Neural progenitor cell (in vitro differentiated cells): ENCODE results near the gene LPXN. TPM values are rescaled to one million over a fixed set of nuclear protein-coding genes. Genes with fewer than 3 reads are reported as not detected.
A peak's percentile ranks its signal among the peaks of the same experiment; 100 is the strongest.
"Not testable (repeated sequence)": the region's sequence is repeated elsewhere in the genome, so short reads cannot be mapped to it uniquely, and the experiment has no call there.

Source experiments
- DNase-seq: peaks from one replicate; pipeline ENCODE4 v3.0.0-alpha.2; 2016; ENCODE audit warnings: low spot score
- H2AFZ ChIP-seq: fragments of 200-600 bp; sonication (generic); replicated peaks from 2 replicates; pipeline ENCODE4 v1.6.1; 2016; ENCODE audit warnings: antibody characterized with exemption
- H3F3A ChIP-seq: fragments of 200-600 bp; sonication (generic); 2 replicates; pipeline ENCODE4 v1.6.1; 2016; ENCODE audit warnings: antibody characterized with exemption, low read depth
- H3K27ac ChIP-seq: fragments of 200-600 bp; sonication (generic); 2 replicates; pipeline ENCODE4 v1.5.1; 2016; ENCODE audit warnings: mild to moderate bottlenecking
- H3K27me3 ChIP-seq: fragments of 200-600 bp; sonication (generic); 2 replicates; pipeline ENCODE4 v1.6.1; 2016; ENCODE audit warnings: mild to moderate bottlenecking, moderate library complexity
- H3K36me3 ChIP-seq: fragments of 200-600 bp; sonication (generic); 2 replicates; pipeline ENCODE4 v1.5.1; 2016
- H3K4me1 ChIP-seq: fragments of 200-600 bp; sonication (generic); 2 replicates; pipeline ENCODE4 v1.6.1; 2016; ENCODE audit warnings: mixed run types
- H3K4me2 ChIP-seq: fragments of 200-600 bp; sonication (generic); 2 replicates; pipeline ENCODE4 v1.6.1; 2016
- H3K4me3 ChIP-seq: fragments of 200-600 bp; sonication (generic); 2 replicates; pipeline ENCODE4 v1.5.1; 2016
- H3K79me2 ChIP-seq: fragments of 200-600 bp; sonication (generic); 2 replicates; pipeline ENCODE4 v1.6.1; 2016; ENCODE audit warnings: low read depth
- H3K9ac ChIP-seq: fragments of 200-600 bp; sonication (generic); 2 replicates; pipeline ENCODE4 v1.6.1; 2016
- H3K9me3 ChIP-seq: fragments of 200-600 bp; sonication (generic); 2 replicates; pipeline ENCODE4 v1.5.1; 2016; ENCODE audit warnings: low read depth
- H4K20me1 ChIP-seq: fragments of 200-600 bp; sonication (generic); 2 replicates; pipeline ENCODE4 v1.6.1; 2016; ENCODE audit warnings: low read depth
- H3K27ac Mint-ChIP-seq: 3 replicates; pipeline ENCODE4 v1.8.0; 2021; ENCODE audit warnings: mixed read lengths
- H3K27me3 Mint-ChIP-seq: 2 replicates; pipeline ENCODE4 v1.8.0; 2022; ENCODE audit warnings: low read depth, mild to moderate bottlenecking, inconsistent platforms, moderate library complexity, mixed read lengths; ENCODE audit not compliant: insufficient read depth
- H3K36me3 Mint-ChIP-seq: 3 replicates; pipeline ENCODE4 v1.8.0; 2021; ENCODE audit warnings: mixed read lengths
- H3K4me1 Mint-ChIP-seq: 3 replicates; pipeline ENCODE4 v1.8.0; 2021; ENCODE audit warnings: mixed read lengths
- H3K4me3 Mint-ChIP-seq: 3 replicates; pipeline ENCODE4 v1.8.0; 2021; ENCODE audit warnings: mild to moderate bottlenecking, moderate library complexity, mixed read lengths
- H3K9me3 Mint-ChIP-seq: 3 replicates; pipeline ENCODE4 v1.8.0; 2020; ENCODE audit warnings: mixed read lengths
- EZH2 ChIP-seq: fragments of 200-600 bp; sonication (generic); IDR thresholded peaks from 2 replicates; pipeline ENCODE4 v1.6.1; 2017; ENCODE audit warnings: antibody characterized with exemption, mild to moderate bottlenecking, moderate library complexity
- EZH2phosphoT487 ChIP-seq: fragments of 200-600 bp; sonication (generic); IDR thresholded peaks from 2 replicates; pipeline ENCODE4 v1.6.1; 2017; ENCODE audit warnings: antibody characterized with exemption
- total RNA-seq: library from RNA; depleted of rRNA; stranded (reverse); fragments of >200 nt; gene quantifications from 2 replicates; pipeline ENCODE4 v1.2.3, GENCODE V29; 2015; ENCODE audit warnings: low replicate concordance
- TF ChIP-seq, protein P1 (sequence below): fragments of 200-600 bp; sonication (generic); IDR thresholded peaks from 2 replicates; pipeline ENCODE4 v1.5.1; 2017; ENCODE audit warnings: antibody characterized with exemption, mild to moderate bottlenecking

Gene LPXN
- total RNA-seq, 1 donor from 2014 or later, result 5.0 TPM

DNA sequence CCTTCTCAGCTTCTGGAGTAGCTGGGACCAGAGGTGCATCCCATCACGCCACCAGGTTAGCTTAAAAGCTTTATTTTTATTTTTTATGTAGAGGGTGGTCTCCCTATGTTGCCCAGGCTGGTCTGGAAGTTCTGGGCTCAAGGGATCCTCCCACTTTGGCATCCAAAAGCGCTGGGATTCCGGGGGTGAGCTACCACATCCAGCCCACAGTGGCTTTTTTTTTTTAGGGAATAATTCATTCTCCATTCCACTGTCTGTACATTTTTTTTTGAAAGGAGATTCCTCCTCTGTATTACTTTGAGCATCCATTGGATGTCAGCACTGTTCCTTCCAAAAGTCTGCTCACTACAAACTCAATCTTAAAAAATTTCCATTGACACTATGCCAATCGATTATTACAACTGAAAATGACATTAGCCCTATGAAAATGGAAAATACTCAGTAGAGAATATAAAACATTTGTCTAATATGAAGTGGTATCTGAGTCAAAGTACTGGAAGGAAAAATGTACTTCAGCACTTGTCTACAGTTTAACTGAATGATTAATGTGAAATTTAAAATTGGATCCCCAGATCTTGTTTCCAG lies 1.3 kb upstream of the LPXN start:
- Histone ChIP-seq H4K20me1 (peaks cover 24% of the 10 kb centered on the region), H2AFZ (no peak overlapping the region), H3F3A (peaks cover 24% of the 10 kb centered on the region), H3K4me1 (peaks cover 24% of the 10 kb centered on the region), H3K79me2 (peaks cover 45% of the 10 kb centered on the region), H3K9me3 (no peaks in the 10 kb centered on the region), H3K27ac (no peak overlapping the region), H3K4me3 (peak overlapping the region; percentile 98), H3K4me2 (peak overlapping the region; percentile 79), H3K9ac (peak overlapping the region; percentile 59), H3K27me3 (no peaks in the 10 kb centered on the region), H3K36me3 (no peaks in the 10 kb centered on the region)
- TF ChIP-seq EZH2, result no peak
- TF ChIP-seq, protein P1, sequence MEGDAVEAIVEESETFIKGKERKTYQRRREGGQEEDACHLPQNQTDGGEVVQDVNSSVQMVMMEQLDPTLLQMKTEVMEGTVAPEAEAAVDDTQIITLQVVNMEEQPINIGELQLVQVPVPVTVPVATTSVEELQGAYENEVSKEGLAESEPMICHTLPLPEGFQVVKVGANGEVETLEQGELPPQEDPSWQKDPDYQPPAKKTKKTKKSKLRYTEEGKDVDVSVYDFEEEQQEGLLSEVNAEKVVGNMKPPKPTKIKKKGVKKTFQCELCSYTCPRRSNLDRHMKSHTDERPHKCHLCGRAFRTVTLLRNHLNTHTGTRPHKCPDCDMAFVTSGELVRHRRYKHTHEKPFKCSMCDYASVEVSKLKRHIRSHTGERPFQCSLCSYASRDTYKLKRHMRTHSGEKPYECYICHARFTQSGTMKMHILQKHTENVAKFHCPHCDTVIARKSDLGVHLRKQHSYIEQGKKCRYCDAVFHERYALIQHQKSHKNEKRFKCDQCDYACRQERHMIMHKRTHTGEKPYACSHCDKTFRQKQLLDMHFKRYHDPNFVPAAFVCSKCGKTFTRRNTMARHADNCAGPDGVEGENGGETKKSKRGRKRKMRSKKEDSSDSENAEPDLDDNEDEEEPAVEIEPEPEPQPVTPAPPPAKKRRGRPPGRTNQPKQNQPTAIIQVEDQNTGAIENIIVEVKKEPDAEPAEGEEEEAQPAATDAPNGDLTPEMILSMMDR, result peak; percentile 37
- DNase-seq, result no peak
- Mint-ChIP-seq H3K27me3 (peaks cover 6% of the 10 kb centered on the region), H3K9me3 (no peaks in the 10 kb centered on the region), H3K4me3 (peak overlapping the region; percentile 93), H3K36me3 (peaks cover 3% of the 10 kb centered on the region), H3K27ac (no peak overlapping the region), H3K4me1 (peaks cover 22% of the 10 kb centered on the region)

DNA sequence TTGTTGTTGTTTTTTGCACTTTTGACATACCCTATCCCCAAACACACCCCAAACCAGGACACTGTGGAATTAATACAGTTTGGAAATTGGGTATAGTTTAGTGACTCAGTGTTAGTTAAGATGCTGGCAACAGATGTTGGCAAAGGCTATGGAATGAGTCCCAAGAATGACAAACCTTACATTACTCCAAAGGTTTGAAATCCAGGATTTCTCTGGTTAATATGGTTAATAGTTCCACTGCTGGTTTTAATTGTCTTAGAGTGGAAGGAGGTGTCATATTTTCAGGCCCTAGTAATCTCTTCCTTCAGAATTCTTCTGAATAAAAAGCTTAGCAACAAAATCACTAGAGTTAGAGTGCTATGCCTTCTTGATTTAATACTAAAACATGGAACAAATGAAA lies 775 bp downstream of the LPXN start:
- Histone ChIP-seq H3K9me3 (no peaks in the 10 kb centered on the region), H3K4me2 (no peak overlapping the region), H4K20me1 (peaks cover 3% of the 10 kb centered on the region), H3K27me3 (no peaks in the 10 kb centered on the region), H2AFZ (no peak overlapping the region), H3K4me3 (no peak overlapping the region), H3K79me2 (peaks cover 24% of the 10 kb centered on the region), H3K36me3 (no peaks in the 10 kb centered on the region), H3F3A (peaks cover 22% of the 10 kb centered on the region), H3K9ac (no peak overlapping the region), H3K27ac (no peak overlapping the region), H3K4me1 (peaks cover 8% of the 10 kb centered on the region)
- Mint-ChIP-seq H3K9me3 (no peaks in the 10 kb centered on the region), H3K36me3 (peaks cover 6% of the 10 kb centered on the region), H3K4me3 (no peak overlapping the region), H3K27me3 (peaks cover 6% of the 10 kb centered on the region), H3K4me1 (peaks cover 8% of the 10 kb centered on the region), H3K27ac (no peak overlapping the region)
- TF ChIP-seq, protein P1, result no peak
- no peak for TF ChIP-seq EZH2phosphoT487
- TF ChIP-seq EZH2, result no peak
- no peak for DNase-seq

DNA sequence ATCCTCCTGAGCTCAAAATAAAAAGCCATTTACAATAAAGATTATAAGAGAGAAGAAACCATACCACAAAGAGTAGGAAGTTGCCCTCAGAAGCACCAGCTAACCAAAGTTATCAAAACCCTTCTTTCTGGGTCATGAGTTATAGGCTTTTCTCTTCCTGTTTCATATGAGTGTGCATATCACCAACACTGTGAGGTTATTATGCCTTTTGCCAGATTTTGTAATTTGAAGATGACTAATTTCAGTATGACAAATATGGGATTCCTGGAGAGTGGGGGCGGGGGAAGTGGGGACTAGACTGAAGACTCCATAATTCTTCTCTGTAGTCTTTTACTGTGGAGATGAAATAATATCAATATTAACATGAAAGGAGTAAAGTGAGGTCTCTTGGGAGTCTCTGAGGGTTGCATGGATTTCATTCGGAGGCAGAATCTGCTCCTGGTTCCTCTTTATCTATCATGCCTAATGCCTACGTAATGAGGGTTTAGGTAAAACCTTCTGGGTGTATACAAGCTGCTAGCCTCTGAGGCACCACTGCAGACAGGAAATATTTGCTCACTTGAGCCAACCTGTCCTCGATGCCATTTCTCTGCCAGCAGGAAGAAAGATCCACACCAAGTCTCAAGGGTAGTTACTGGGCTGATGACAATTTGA lies 2.1 kb downstream of the LPXN start:
- Mint-ChIP-seq H3K27ac (no peak overlapping the region), H3K27me3 (peaks cover 5% of the 10 kb centered on the region), H3K36me3 (peaks cover 4% of the 10 kb centered on the region), H3K4me3 (no peak overlapping the region), H3K4me1 (peaks cover 8% of the 10 kb centered on the region), H3K9me3 (no peaks in the 10 kb centered on the region)
- Histone ChIP-seq H3K9ac (no peak overlapping the region), H3K4me3 (no peak overlapping the region), H3K4me1 (peaks cover 8% of the 10 kb centered on the region), H3K27ac (no peak overlapping the region), H3K27me3 (no peaks in the 10 kb centered on the region), H3K4me2 (no peak overlapping the region), H3K36me3 (no peaks in the 10 kb centered on the region), H4K20me1 (no peaks in the 10 kb centered on the region), H2AFZ (no peak overlapping the region), H3F3A (peaks cover 13% of the 10 kb centered on the region), H3K9me3 (no peaks in the 10 kb centered on the region), H3K79me2 (peaks cover 15% of the 10 kb centered on the region)
- DNase-seq, result no peak
- TF ChIP-seq, protein P1, result no peak
- TF ChIP-seq EZH2phosphoT487 (no peak), EZH2 (no peak)

DNA sequence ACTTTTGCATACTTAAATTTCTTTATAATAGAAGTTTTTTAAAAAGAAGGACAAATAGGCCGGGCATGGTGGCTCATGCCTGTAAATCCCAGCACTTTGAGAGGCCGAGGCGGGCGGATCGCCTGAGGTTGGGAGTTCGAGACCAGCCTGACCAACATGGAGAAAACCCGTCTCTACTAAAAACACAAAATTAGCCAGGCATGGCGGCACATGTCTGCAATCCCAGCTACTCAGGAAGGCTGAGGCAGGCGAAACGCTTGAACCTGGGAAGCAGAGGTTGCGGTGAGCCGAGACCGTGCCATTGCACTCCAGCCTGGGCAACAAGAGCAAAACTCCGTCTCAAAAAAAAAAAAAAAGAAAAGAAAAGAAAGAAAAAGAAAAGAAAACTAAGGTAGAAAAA lies 2.8 kb downstream of the LPXN start:
- not testable (repeated sequence) for H3K27ac ChIP-seq, H3K9me3 ChIP-seq, H3K9me3 Mint-ChIP-seq, H3K4me1 Mint-ChIP-seq, H3K36me3 Mint-ChIP-seq, H3K36me3 ChIP-seq, H4K20me1 ChIP-seq, H3K4me3 Mint-ChIP-seq, H2AFZ ChIP-seq, H3K27me3 Mint-ChIP-seq, H3K9ac ChIP-seq, DNase-seq, H3K4me3 ChIP-seq, H3K27me3 ChIP-seq, H3K4me1 ChIP-seq, H3K27ac Mint-ChIP-seq, H3K4me2 ChIP-seq
- Histone ChIP-seq H3K79me2 (peaks cover 15% of the 10 kb centered on the region), H3F3A (peaks cover 12% of the 10 kb centered on the region)
